ENCODE results near the gene OR1L4.

DNA sequence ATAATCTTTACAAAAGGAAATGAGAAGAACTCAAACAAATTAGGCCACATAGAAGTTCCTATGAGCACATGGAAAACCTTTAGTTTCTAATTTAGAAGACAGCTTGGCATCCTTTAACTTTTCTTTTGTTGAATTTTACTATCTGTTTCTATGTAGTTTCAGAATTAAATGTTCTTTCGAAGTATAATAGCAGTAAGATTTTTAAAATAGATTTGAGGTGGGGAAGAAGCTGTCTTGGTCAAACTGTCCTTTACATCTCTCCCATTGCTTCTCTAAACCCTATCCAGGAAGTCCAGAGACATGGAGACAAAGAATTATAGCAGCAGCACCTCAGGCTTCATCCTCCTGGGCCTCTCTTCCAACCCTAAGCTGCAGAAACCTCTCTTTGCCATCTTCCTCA, at the start of gene OR1L4:
- TF ChIP-seq POLR2A (IDR thresholded peaks at IDR 0.05) (no peak), CTCF (IDR thresholded peaks at IDR 0.05) (no peak)
